OCI-LY1 (cell line): ENCODE results near the gene REM2.

ENCODE experiments used
- H2AFZ ChIP-seq: fragments of 200-600 bp; sonication (generic), shearing (Covaris generic); 2 replicates; pipeline ENCODE4 v1.6.0; 2014; ENCODE audit warnings: antibody characterized with exemption, mild to moderate bottlenecking, low read length
- H3F3A ChIP-seq: fragments of 200-600 bp; sonication (generic), shearing (Covaris generic); 2 replicates; pipeline ENCODE4 v1.6.0; 2014; ENCODE audit warnings: mild to moderate bottlenecking, antibody characterized with exemption, low read length, moderate library complexity; ENCODE audit not compliant: insufficient read depth
- H3K27ac ChIP-seq: fragments of 200-600 bp; sonication (generic); 2 replicates; pipeline ENCODE4 v1.5.1; 2014; ENCODE audit warnings: low read length, mixed run types, mild to moderate bottlenecking, low read depth; ENCODE audit not compliant: poor library complexity, severe bottlenecking
- H3K27me3 ChIP-seq: fragments of 200-600 bp; sonication (generic); 2 replicates; pipeline ENCODE4 v1.6.0; 2014; ENCODE audit warnings: antibody characterized with exemption, mild to moderate bottlenecking, low read length, moderate library complexity; ENCODE audit not compliant: insufficient read depth
- H3K36me3 ChIP-seq: fragments of 200-600 bp; sonication (generic); 2 replicates; pipeline ENCODE4 v1.6.1; 2014; ENCODE audit warnings: mild to moderate bottlenecking, antibody characterized with exemption, low read length, moderate library complexity, mixed read lengths; ENCODE audit not compliant: insufficient read depth
- H3K4me1 ChIP-seq: fragments of 200-600 bp; sonication (generic); 2 replicates; pipeline ENCODE4 v1.5.1; 2014; ENCODE audit warnings: mild to moderate bottlenecking, low read length, moderate library complexity; ENCODE audit not compliant: insufficient read depth, severe bottlenecking
- H3K4me2 ChIP-seq: fragments of 200-600 bp; sonication (generic), shearing (Covaris generic); 2 replicates; pipeline ENCODE4 v1.6.1; 2014; ENCODE audit warnings: low read length
- H3K4me3 ChIP-seq: fragments of 200-600 bp; sonication (generic); 2 replicates; pipeline ENCODE4 v1.5.1; 2014; ENCODE audit warnings: low read length, low read depth, mild to moderate bottlenecking, mixed read lengths; ENCODE audit not compliant: poor library complexity, severe bottlenecking
- H3K79me2 ChIP-seq: fragments of 200-600 bp; shearing (Covaris generic); 2 replicates; pipeline ENCODE4 v1.6.1; 2016; ENCODE audit warnings: mixed run types, low read length, mixed read lengths; ENCODE audit not compliant: insufficient read depth
- H3K9ac ChIP-seq: fragments of 200-600 bp; sonication (generic), shearing (Covaris generic); 2 replicates; pipeline ENCODE4 v1.6.1; 2014; ENCODE audit warnings: mild to moderate bottlenecking, low read length, mixed read lengths
- H3K9me2 ChIP-seq: fragments of 200-600 bp; sonication (generic), shearing (Covaris generic); 2 replicates; pipeline ENCODE4 v1.6.1; 2014; ENCODE audit warnings: low read depth, mild to moderate bottlenecking, low read length, mixed read lengths
- H3K9me3 ChIP-seq: fragments of 200-600 bp; shearing (Covaris generic); 2 replicates; pipeline ENCODE4 v1.6.1; 2014; ENCODE audit warnings: low read length, mixed read lengths
- H4K20me1 ChIP-seq: fragments of 200-600 bp; sonication (generic), shearing (Covaris generic); 2 replicates; pipeline ENCODE4 v1.6.0; 2016; ENCODE audit warnings: mild to moderate bottlenecking, low read length; ENCODE audit not compliant: insufficient read depth
- EZH2 ChIP-seq: fragments of 200-600 bp; sonication (generic), shearing (Covaris generic); IDR thresholded peaks from 2 replicates; pipeline ENCODE4 v1.8.0; 2017; ENCODE audit warnings: borderline replicate concordance, mixed run types, mild to moderate bottlenecking, antibody characterized with exemption, low read length, moderate library complexity, mixed read lengths
- TF ChIP-seq, protein P1 (sequence below): fragments of 200-600 bp; sonication (generic), shearing (Covaris generic); IDR thresholded peaks from 2 replicates; pipeline ENCODE4 v1.5.1; 2017; ENCODE audit warnings: mild to moderate bottlenecking, antibody characterized with exemption, low read length, moderate library complexity, mixed read lengths

Gene REM2

DNA sequence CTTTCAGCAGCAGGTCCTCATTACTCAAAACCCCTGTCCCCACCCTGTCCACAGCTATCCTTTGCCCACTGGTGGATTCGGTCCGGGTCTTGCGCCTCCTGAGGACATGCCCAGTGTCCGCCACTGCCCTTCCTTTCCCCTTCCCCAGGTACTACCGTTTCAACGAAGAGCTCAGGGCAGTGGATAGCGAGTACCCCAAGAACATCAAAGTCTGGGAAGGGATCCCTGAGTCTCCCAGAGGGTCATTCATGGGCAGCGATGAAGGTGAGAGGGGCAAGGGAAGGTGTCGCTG lies 38.0 kb upstream of the REM2 start:
- Histone ChIP-seq H3K4me1 (no peaks in the 10 kb centered on the region), H3K4me2 (no peak overlapping the region), H3K9me3 (no peaks in the 10 kb centered on the region), H3K27ac (no peak overlapping the region), H3K79me2 (no peaks in the 10 kb centered on the region), H3F3A (no peaks in the 10 kb centered on the region), H3K4me3 (no peak overlapping the region), H4K20me1 (no peaks in the 10 kb centered on the region), H3K27me3 (no peaks in the 10 kb centered on the region; the same call in 1 of the 2 replicates), H3K36me3 (no peaks in the 10 kb centered on the region), H2AFZ (no peak overlapping the region), H3K9ac (no peak overlapping the region), H3K9me2 (no peaks in the 10 kb centered on the region)
- no peak for TF ChIP-seq EZH2
- TF ChIP-seq, protein P1, sequence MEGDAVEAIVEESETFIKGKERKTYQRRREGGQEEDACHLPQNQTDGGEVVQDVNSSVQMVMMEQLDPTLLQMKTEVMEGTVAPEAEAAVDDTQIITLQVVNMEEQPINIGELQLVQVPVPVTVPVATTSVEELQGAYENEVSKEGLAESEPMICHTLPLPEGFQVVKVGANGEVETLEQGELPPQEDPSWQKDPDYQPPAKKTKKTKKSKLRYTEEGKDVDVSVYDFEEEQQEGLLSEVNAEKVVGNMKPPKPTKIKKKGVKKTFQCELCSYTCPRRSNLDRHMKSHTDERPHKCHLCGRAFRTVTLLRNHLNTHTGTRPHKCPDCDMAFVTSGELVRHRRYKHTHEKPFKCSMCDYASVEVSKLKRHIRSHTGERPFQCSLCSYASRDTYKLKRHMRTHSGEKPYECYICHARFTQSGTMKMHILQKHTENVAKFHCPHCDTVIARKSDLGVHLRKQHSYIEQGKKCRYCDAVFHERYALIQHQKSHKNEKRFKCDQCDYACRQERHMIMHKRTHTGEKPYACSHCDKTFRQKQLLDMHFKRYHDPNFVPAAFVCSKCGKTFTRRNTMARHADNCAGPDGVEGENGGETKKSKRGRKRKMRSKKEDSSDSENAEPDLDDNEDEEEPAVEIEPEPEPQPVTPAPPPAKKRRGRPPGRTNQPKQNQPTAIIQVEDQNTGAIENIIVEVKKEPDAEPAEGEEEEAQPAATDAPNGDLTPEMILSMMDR: no peak

DNA sequence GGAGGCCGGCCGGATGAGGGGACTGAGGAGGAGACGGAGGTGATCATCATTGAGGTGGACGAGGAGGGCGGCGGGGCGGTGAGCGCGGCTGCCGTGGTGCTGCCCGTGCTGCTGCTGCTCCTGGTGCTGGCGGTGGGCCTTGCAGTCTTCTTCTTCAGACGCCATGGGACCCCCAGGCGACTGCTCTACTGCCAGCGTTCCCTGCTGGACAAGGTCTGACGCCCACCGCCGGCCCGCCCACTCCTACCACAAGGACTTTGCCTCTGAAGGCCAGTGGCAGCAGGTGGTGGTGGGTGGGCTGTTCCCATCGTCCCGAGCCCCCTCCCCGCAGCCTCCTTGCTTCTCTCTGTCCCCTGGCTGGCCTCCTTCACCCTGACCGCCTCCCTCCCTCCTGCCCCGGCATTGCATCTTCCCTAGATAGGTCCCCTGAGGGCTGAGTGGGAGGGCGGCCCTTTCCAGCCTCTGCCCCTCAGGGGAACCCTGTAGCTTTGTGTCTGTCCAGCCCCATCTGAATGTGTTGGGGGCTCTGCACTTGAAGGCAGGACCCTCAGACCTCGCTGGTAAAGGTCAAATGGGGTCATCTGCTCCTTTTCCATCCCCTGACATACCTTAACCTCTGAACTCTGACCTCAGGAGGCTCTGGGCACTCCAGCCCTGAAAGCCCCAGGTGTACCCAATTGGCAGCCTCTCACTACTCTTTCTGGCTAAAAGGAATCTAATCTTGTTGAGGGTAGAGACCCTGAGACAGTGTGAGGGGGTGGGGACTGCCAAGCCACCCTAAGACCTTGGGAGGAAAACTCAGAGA lies 37.0 kb upstream of the REM2 start:
- Histone ChIP-seq H3K79me2 (no peaks in the 10 kb centered on the region), H3F3A (no peaks in the 10 kb centered on the region), H3K4me2 (no peak overlapping the region), H3K4me3 (no peak overlapping the region), H3K36me3 (no peaks in the 10 kb centered on the region), H3K9me3 (no peaks in the 10 kb centered on the region), H4K20me1 (no peaks in the 10 kb centered on the region), H3K27ac (no peak overlapping the region), H3K9ac (no peak overlapping the region), H3K4me1 (no peaks in the 10 kb centered on the region), H3K9me2 (no peaks in the 10 kb centered on the region), H3K27me3 (no peaks in the 10 kb centered on the region; the same call in 1 of the 2 replicates), H2AFZ (no peak overlapping the region)
- TF ChIP-seq EZH2: no peak
- TF ChIP-seq, protein P1: no peak

DNA sequence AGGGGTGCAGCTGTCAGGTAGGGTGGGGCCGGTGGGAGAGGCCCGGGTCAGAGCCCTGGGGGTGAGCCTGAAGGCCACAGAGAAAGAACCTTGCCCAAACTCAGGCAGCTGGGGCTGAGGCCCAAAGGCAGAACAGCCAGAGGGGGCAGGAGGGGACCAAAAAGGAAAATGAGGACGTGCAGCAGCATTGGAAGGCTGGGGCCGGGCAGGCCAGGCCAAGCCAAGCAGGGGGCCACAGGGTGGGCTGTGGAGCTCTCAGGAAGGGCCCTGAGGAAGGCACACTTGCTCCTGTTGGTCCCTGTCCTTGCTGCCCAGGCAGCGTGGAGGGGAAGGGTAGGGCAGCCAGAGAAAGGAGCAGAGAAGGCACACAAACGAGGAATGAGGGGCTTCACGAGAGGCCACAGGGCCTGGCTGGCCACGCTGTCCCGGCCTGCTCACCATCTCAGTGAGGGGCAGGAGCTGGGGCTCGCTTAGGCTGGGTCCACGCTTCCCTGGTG lies 36.2 kb upstream of the REM2 start:
- no peaks in the 10 kb centered on the region for H3K4me1 ChIP-seq
- no peaks in the 10 kb centered on the region for H3K9me2 ChIP-seq
- no peak overlapping the region for H3K27ac ChIP-seq
- no peaks in the 10 kb centered on the region for H4K20me1 ChIP-seq
- no peak overlapping the region for H3K9ac ChIP-seq
- no peaks in the 10 kb centered on the region for H3K79me2 ChIP-seq
- no peak overlapping the region for H2AFZ ChIP-seq
- no peak overlapping the region for H3K4me2 ChIP-seq
- H3F3A ChIP-seq: no peaks in the 10 kb centered on the region
- no peaks in the 10 kb centered on the region for H3K36me3 ChIP-seq
- H3K9me3 ChIP-seq: no peaks in the 10 kb centered on the region
- no peak for TF ChIP-seq EZH2
- TF ChIP-seq, protein P1: no peak
- H3K4me3 ChIP-seq: no peak overlapping the region
- no peaks in the 10 kb centered on the region; the same call in 1 of the 2 replicates for H3K27me3 ChIP-seq
